ENCODE results near the gene GPT2. TPM values are rescaled to one million over a fixed set of nuclear protein-coding genes. Genes with fewer than 3 reads are reported as not detected.
"Not testable (repeated sequence)": the region's sequence is repeated elsewhere in the genome, so short reads cannot be mapped to it uniquely, and the experiment has no call there.

GPT2 gene
- total RNA-seq, 1 donor from 2014 or later, result 35.0 TPM

GRCh38 chr16:46930861-46931260 is 46.7 kb downstream of the GPT2 start:
- peaks cover 26% of the 10 kb centered on the region for H3K36me3 Mint-ChIP-seq (ENCODE audit: unreplicated experiment)
- H3K4me1 Mint-ChIP-seq (ENCODE audit: unreplicated experiment), result no peaks in the 10 kb centered on the region
- H3K9me3 Mint-ChIP-seq (ENCODE audit: unreplicated experiment), result no peaks in the 10 kb centered on the region
- H3K27ac Mint-ChIP-seq (ENCODE audit: unreplicated experiment), result no peak overlapping the region
- no peak for TF ChIP-seq CTCF (IDR thresholded peaks at IDR 0.05)
- H3K4me3 Mint-ChIP-seq (ENCODE audit: unreplicated experiment), result no peak overlapping the region
- no peaks in the 10 kb centered on the region for H3K27me3 Mint-ChIP-seq (ENCODE audit: unreplicated experiment)
- DNase-seq (ENCODE audit: extremely low spot score, unreplicated experiment), result no peak

- no peaks in the 10 kb centered on the region for H3K27me3 Mint-ChIP-seq (ENCODE audit: unreplicated experiment)
- no peaks in the 10 kb centered on the region for H3K4me1 Mint-ChIP-seq (ENCODE audit: unreplicated experiment)
- no peak overlapping the region for H3K27ac Mint-ChIP-seq (ENCODE audit: unreplicated experiment)
- TF ChIP-seq CTCF (IDR thresholded peaks at IDR 0.05), result no peak
- no peaks in the 10 kb centered on the region for H3K9me3 Mint-ChIP-seq (ENCODE audit: unreplicated experiment)
- no peak overlapping the region for H3K4me3 Mint-ChIP-seq (ENCODE audit: unreplicated experiment)
- H3K36me3 Mint-ChIP-seq (ENCODE audit: unreplicated experiment), result peaks cover 18% of the 10 kb centered on the region
- DNase-seq (ENCODE audit: extremely low spot score, unreplicated experiment), result no peak
These were observed 48.6 kb downstream of the GPT2 start for GRCh38 chr16:46932802-46933201.

GRCh38 chr16:46937536-46937935 is 53.4 kb downstream of the GPT2 start:
- Mint-ChIP-seq H3K36me3 (ENCODE audit: unreplicated experiment) (no peaks in the 10 kb centered on the region), H3K4me1 (ENCODE audit: unreplicated experiment) (no peaks in the 10 kb centered on the region), H3K27me3 (ENCODE audit: unreplicated experiment) (no peaks in the 10 kb centered on the region), H3K27ac (ENCODE audit: unreplicated experiment) (no peak overlapping the region), H3K4me3 (ENCODE audit: unreplicated experiment) (no peak overlapping the region), H3K9me3 (ENCODE audit: unreplicated experiment) (no peaks in the 10 kb centered on the region)
- DNase-seq (ENCODE audit: extremely low spot score, unreplicated experiment), result no peak
- no peak for TF ChIP-seq CTCF (IDR thresholded peaks at IDR 0.05)

GRCh38 chr16:46944713-46945112 is 60.6 kb downstream of the GPT2 start:
- H3K9me3 Mint-ChIP-seq (ENCODE audit: unreplicated experiment); H3K4me3 Mint-ChIP-seq (ENCODE audit: unreplicated experiment); DNase-seq (ENCODE audit: extremely low spot score, unreplicated experiment); H3K27ac Mint-ChIP-seq (ENCODE audit: unreplicated experiment); H3K36me3 Mint-ChIP-seq (ENCODE audit: unreplicated experiment); H3K4me1 Mint-ChIP-seq (ENCODE audit: unreplicated experiment); H3K27me3 Mint-ChIP-seq (ENCODE audit: unreplicated experiment): not testable (repeated sequence)

- H3K9me3 Mint-ChIP-seq (ENCODE audit: unreplicated experiment), result no peaks in the 10 kb centered on the region
- no peaks in the 10 kb centered on the region for H3K36me3 Mint-ChIP-seq (ENCODE audit: unreplicated experiment)
- no peak overlapping the region for H3K27ac Mint-ChIP-seq (ENCODE audit: unreplicated experiment)
- H3K27me3 Mint-ChIP-seq (ENCODE audit: unreplicated experiment), result no peaks in the 10 kb centered on the region
- no peak for DNase-seq (ENCODE audit: extremely low spot score, unreplicated experiment)
- peak; percentile 68 for TF ChIP-seq CTCF (IDR thresholded peaks at IDR 0.05)
- H3K4me1 Mint-ChIP-seq (ENCODE audit: unreplicated experiment), result no peaks in the 10 kb centered on the region
- H3K4me3 Mint-ChIP-seq (ENCODE audit: unreplicated experiment), result no peak overlapping the region
These were observed 63.9 kb downstream of the GPT2 start for GRCh38 chr16:46947900-46948547.

All from osteocyte (in vitro differentiated cells).